AG09309 (cell line): ENCODE measurements around the gene MSX1.

ENCODE experiments used
- DNase-seq: peaks from one replicate; pipeline ENCODE4 v3.0.0-alpha.2; 2010; ENCODE audit warnings: low read depth
- H3K4me3 ChIP-seq: 2 replicates; pipeline ENCODE4 v1.5.1; 2011; ENCODE audit warnings: mild to moderate bottlenecking, low read depth, low read length, moderate library complexity; ENCODE audit not compliant: control insufficient read depth
- TF ChIP-seq, protein P1 (sequence below): IDR thresholded peaks from 2 replicates; pipeline ENCODE4 v1.5.1; 2011; ENCODE audit warnings: mild to moderate bottlenecking, low read depth, low read length, inconsistent platforms; ENCODE audit not compliant: insufficient read depth, control insufficient read depth; ENCODE audit errors: missing control alignments

MSX1 gene

DNA sequence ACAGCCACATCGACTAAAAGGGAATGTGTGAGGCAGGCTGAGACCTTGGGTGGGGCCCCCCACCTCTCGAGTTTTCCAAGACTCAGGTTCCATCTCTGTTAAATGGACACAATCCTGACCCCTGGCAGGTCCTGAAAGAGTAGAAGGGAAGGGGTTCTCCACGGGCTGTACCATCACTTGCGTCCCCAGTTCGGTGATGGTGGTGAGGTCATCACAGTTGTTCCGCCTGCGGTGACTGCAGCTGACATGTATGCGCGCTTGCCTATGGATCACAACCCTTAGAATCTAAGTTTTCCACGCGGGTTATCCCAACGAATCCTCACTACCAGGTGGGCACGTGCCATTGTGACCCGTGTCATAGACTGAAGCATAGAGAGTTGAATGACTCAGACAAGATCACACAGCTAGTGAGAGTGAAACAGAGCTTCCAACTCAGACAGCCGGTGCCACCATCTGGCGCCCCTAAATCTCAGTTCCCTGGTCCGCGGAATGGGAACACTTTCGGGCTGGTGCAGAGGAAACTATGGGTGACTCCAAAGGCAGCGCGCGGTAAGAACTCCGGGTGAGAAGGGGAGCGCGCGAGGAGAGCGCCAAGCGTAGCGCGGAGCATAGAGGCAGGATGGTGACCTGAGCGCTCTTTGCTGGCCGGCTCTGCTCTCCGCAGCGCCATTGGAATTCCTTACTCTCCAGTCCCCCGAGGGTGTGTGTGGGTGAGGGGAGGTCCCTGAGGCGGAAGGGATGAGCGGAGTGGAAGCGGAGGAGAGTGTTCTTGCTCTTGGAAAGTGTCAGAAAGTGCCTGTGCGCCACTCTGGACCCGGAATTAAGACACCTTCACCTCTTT is 10.5 kb downstream of the MSX1 start:
- TF ChIP-seq, protein P1, sequence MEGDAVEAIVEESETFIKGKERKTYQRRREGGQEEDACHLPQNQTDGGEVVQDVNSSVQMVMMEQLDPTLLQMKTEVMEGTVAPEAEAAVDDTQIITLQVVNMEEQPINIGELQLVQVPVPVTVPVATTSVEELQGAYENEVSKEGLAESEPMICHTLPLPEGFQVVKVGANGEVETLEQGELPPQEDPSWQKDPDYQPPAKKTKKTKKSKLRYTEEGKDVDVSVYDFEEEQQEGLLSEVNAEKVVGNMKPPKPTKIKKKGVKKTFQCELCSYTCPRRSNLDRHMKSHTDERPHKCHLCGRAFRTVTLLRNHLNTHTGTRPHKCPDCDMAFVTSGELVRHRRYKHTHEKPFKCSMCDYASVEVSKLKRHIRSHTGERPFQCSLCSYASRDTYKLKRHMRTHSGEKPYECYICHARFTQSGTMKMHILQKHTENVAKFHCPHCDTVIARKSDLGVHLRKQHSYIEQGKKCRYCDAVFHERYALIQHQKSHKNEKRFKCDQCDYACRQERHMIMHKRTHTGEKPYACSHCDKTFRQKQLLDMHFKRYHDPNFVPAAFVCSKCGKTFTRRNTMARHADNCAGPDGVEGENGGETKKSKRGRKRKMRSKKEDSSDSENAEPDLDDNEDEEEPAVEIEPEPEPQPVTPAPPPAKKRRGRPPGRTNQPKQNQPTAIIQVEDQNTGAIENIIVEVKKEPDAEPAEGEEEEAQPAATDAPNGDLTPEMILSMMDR: no peak
- no peak for DNase-seq
- no peak overlapping the region for H3K4me3 ChIP-seq

DNA sequence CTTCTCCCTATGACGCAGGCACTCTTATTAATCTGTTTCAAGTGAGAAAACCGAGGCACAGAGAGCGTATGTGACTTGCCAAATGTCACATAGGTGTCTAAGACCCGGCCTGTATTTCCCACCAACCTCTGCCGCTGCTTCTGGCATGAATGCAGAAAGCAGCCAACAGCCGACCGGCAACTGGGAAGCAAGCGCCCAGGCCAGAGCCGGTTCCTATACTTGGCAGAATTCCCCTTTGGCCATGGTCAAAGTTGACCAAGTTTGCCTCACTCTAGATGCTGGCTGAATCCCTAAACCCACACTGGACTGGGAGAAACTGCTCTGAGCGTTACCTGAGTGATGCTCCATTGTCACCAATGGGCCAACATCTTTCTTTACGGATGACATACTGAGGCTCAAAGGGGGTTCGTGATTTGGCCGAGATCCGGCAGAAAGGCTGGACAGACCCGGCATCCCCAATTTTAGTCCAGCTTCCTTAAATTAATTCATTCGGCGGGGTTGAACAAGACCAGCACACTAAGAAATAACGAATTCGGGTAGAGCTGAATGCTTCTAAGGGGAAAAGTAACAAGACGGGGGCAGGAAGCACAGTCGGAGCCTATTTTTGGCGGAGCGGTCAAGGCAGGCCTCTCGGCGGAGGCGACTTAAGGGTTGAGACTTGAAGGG is 11.2 kb downstream of the MSX1 start:
- DNase-seq: no peak
- TF ChIP-seq, protein P1: no peak
- H3K4me3 ChIP-seq: no peak overlapping the region

DNA sequence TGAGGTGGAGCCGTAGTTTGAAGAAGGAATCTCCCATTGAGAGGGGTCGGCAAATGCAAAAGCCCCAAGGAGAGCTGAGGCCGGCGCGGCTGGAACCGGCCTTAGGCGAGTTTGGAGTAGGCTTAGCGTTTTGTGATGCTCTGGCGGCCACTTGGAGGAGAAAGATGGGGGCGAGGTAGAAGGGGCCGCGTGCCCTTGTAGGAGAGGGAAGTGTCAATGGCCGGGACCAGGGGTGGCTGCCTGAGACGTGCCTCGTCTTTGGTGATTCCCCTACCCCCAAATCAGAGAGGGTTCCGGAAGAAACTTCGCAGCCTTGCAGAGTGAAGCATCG is 11.7 kb downstream of the MSX1 start:
- TF ChIP-seq, protein P1: no peak
- DNase-seq: no peak
- H3K4me3 ChIP-seq: no peak overlapping the region

DNA sequence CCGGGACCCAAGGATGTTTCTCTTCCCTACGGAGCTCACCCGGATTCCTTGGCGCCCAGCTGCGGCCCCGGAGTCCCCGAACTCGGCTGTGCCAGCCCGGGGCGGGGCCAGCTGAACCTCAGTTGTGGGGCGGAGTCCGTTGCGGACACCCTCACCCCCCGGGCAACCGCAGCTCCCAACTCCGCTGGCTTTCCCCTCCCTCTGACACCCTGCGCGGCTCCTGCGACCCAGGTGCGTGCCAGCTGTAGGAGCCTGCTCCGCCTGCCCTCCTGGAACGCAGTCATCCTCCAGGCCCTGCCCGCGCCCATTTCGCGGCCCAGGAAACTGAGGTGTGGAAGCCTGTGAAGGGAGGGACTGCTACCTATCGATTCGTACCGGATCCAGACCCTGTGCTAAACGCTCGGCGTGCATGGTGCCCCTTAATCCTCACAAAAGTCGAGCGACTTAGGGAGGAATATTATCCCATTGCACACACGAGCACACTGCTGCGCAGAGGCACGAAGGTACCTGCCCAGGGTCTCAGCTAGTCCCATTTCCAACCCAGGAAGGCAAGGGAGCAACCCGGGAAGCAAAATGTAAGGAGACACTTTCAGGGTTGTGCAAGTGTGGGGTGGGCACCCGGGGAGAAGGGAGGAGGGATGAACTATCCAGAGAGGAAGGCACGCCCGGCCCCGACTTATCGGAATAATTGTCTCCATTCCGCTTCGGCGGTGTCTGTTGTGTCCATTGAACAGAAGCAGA is 12.3 kb downstream of the MSX1 start:
- no peak overlapping the region for H3K4me3 ChIP-seq
- TF ChIP-seq, protein P1: no peak
- no peak for DNase-seq

DNA sequence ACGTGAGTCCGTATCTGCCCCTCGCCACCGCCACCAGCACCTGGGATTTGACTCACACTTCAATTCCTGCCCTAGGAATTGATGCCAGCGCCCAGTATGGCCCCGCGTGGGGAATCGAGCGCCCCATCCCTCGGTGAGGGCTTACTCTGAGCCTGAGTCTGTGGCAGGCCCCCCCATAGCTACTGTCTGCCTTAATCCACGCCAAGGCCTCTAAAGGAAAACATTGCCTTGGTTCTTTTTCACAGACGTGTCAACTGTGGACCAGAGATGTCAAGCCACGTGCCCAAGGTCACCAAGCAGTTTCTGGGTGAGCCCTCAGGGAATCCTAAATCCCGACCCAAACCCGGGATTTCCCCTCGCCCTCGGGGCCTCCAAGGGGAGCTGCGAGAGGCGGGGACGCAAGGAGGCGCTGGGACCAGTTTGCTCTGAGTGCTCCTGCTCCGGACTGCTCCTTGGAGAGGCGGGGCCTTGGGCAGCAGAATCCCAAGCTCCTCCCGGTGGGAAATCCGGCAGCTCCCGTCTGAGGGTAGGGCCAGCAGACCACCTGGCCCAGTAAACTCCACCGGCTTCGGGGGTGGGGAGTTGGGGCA is 12.9 kb downstream of the MSX1 start:
- no peak overlapping the region for H3K4me3 ChIP-seq
- DNase-seq: no peak
- TF ChIP-seq, protein P1: no peak

DNA sequence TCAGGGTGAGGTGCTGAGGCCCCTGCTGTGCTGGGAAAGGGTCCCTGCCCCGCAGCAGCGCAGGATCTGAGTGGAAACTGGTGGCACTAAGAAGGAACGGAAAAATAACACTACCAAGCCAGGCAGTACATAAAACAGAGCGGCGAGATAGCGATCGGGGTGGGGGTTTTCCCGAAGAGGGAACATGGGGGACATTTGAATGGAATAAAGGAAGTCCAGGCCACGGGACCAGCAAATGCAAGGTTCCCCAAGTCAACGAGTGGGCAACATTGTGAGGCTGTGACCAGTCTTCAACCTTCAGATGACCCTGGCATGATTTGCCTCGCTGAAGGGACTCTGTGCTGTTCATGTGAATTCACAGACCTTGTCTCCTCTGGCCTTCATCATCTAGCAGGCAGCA is 13.7 kb downstream of the MSX1 start:
- no peak overlapping the region for H3K4me3 ChIP-seq
- TF ChIP-seq, protein P1: no peak
- no peak for DNase-seq
